NCI-H128 (cell line): ENCODE results near the gene NOC2L.

Source experiments
- DNase-seq: peaks from one replicate; lab custom pipeline; 2025; ENCODE audit not compliant: unreplicated experiment; lab: John Stamatoyannopoulos, UW

The NOC2L gene

DNA sequence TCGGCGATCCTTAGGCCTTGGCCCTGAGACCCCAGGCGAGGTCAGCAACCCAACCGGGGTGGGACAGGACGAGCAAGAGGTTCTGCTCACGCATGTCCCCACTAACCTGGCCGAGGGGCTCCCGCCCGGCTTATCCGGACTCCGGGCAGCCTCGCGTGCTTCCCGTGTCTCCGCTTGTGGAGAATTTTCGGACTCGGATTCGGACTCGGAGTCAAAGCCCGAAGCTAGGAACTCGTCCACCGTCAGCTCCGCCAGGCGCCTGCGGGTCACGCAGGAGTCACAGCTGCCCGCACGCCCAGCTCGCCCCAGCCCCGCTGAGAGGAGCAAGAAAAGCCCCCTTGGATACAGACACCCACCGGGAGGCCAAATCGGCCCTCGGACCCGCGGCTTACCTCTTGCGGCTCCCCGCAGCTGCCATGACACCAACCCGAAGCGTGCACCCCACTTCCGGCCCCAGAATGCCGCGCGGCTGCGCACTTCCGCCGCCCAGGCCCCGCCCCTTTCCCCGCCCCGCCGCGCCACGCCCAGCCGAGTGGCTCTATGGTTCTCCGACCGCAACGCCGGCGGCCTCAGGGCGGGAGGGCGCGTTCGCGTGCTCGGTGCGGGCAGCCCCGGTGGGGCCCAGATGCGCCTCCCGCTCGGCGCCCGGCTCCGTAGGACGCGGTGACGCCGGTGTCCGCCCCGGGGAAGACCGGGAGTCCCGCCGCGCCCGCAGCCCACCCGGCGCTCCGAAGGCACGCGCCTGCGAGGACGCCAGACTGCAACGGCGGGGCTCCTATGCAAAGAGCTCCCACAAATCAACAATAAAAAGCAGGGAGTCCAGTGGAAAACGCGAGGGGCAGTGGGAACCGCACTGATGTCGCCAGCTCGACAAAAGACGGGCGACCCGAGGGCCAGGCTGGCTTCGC, at the start of gene NOC2L:
NOC2L (minus strand) TSS at position 434 of the 908 bp plus-strand sequence; CDS start at position 418, 16 bp downstream.
- peak; percentile 74 for DNase-seq

- DNase-seq = no peak
These were observed 47.5 kb upstream of the NOC2L start for GRCh38 chr1:1006305-1007159.

- DNase-seq = no peak
These were observed 46.8 kb upstream of the NOC2L start for GRCh38 chr1:1005774-1006304.

GRCh38 chr1:1004780-1005697, 46.0 kb upstream of the NOC2L start:
- no peak for DNase-seq

- no peak for DNase-seq
These were observed 45.3 kb upstream of the NOC2L start for GRCh38 chr1:1004420-1004779.

DNA sequence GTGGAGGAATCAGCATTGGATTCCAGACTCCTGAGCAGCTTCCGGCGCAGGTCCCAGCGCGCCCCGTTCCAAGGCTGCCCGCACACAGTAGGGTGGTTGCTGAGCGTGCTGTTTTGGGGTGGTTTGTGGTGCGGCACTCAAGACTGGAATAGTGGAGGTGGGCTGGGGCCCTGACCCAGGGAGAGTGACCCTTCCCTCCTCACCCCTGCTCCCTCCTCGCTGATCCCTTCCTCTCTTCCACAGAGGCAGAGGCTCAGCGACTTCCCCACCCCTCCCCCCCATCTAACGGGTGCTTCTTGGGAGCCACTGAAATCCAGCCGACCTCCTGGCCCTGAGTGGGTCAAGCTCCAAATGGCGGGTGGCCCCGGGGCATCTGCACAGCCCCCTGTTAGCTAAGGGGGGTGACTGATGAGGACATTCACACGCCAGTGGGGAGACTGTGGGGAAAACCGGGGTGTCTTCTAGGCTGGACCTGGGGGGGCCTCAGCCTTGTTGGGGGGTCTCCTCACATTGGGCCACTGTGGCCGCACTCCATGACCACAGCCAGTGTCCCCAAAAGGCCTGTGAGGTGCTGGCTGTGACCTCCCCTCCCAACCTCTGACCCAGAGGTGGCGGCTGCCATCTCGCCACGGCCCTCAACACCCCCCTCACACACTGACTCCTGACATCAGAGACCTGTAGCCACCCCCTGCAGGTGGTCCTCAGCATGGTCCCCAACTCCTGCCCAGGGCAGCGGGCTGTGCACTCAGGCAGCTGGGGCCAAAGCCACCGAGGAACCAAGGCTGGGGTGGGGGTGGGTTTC, 44.8 kb upstream of the NOC2L start:
- DNase-seq = no peak

- no peak for DNase-seq
These were observed 42.2 kb upstream of the NOC2L start for GRCh38 chr1:1001057-1001783.

DNA sequence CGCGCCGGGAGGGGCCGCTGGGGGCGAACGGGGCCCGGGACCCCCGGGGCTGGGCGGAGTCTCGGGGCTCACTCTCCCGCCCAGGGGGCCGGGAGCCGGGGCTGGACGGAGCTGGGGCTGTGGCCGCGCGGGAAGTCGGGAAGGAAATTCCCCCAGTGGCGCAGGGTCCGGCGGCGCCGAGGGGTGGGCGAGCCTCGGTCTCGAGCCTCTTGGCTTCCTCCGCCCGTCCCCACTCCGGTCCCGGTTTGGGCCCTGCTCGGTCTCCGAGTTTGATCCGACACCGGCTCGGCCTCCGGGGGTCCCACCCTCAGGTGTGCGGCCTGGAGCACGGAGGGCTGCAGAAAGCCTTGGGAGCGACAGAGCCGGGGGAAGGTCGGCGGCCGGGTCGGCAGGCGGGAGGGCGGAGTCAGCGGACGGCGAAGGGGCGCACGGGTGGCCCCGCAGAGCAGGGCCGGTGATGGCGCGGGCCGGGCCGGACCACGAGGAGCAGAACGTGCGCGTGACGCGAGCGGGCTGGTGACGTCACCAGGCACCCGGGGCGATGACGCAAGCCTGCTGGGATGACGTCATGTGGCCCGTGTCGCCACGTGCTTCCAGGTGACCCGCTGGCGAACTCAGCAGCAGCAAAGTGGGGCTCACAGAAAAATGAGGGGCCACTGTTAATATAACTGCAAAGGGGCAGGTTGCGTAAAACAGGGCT, 41.5 kb upstream of the NOC2L start:
- no peak for DNase-seq

DNA sequence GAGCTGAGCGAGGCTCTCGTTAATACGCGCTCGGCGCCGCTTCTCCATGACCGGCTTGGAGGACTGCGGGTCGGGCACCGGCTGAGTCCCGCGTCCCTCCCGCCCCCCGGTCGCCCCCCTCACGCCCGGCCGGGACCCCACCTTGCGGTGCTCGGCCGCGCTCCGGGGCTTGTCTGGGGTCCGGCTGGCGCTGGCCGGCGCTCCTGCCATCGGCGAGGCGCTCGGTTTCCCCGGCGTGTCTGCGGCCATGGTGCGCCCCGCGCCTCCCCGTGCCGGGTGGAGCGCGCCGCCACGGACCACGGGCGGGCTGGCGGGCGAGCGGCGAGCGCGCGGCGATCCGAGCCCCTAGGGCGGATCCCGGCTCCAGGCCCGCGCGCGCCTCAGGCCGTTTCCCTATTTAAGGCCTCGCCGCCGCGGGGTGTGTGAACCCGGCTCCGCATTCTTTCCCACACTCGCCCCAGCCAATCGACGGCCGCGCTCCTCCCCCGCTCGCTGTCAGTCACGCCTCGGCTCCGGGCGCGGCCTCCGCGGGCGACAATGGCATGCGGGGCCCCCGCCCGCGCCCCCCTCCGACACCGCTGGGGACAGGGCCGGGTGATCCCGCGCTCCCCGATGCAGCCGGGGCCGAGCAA, 40.8 kb upstream of the NOC2L start, which contains the start of gene HES4:
HES4 (minus strand) TSS at position 373 of the 632 bp plus-strand sequence; CDS start at position 249, 124 bp downstream.
- peak; percentile 41 for DNase-seq

DNA sequence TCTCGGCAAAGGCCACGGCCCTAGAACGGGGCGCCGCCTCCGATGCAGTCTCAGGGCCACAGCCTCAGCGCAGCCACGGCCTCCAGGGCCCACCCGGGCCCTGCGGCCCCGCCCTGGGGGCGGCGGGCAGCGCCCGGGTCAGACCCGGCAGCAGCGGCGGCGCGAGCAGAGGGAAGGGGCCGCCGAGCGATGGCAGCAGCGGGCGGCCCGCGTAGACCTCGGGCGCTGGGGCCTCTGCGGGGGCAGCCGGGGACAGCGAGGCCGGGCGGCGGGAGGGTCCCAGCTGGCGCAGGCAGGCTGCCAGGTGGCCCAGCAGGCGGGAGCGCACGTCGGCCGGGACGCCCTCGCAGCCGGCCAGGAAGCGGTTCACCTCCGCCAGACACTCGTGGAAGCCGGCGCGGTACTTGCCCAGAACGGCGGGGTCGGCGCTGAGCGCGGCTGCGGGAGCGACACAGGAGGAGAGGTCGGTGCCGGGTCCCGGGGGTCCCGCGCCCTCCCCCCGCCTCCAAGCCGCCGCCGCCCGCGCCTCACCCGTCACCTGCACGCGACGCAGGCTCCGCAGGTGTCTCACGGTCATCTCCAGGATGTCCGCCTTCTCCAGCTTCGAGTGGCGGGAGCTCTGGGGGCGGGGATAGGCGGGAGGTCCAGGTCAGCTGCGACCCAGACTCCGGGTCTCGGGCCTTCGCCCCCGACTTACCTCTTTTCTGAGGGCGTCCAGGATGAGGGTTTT, 40.1 kb upstream of the NOC2L start:
- DNase-seq = no peak

GRCh38 chr1:998745-998994, 39.6 kb upstream of the NOC2L start:
- no peak for DNase-seq

DNA sequence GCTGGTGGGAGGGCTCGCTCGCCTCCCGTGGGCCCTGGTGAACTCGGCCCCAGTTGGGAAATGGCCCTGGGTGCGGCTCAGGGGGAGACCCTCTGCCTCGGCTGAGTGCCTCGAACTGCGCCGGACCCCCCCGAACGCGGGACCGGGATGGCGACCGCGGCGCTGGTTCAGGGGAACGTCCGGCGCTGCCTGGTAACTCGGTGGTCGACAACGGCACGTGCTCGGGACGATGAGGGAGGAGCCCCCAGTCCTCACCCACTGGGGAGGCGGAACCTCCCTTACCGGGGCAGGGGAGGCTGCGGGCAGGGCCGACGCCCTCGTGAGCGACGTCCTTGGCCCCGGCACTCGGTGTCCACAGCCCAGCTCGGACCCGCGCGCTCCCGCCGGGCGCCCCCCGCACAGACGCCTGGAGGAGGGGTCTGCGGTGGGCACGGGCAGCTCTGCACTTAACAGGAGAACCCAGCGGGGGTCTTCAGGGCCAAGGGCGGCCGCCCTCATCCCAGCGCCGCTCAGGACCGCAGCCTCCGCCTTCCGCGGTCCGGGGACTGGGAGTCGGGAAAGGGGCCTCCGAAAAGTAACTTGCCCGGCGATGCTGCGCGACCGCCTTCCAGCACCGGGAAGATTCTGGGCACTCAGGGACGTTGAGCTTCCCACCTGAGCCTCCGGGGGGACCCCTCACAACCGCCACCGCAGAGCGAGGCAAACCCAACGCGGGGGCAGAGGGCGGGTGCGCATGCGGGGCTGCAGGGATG, 39.1 kb upstream of the NOC2L start:
- DNase-seq = no peak

- no peak for DNase-seq
These were observed 38.6 kb upstream of the NOC2L start for GRCh38 chr1:997713-997992.

DNA sequence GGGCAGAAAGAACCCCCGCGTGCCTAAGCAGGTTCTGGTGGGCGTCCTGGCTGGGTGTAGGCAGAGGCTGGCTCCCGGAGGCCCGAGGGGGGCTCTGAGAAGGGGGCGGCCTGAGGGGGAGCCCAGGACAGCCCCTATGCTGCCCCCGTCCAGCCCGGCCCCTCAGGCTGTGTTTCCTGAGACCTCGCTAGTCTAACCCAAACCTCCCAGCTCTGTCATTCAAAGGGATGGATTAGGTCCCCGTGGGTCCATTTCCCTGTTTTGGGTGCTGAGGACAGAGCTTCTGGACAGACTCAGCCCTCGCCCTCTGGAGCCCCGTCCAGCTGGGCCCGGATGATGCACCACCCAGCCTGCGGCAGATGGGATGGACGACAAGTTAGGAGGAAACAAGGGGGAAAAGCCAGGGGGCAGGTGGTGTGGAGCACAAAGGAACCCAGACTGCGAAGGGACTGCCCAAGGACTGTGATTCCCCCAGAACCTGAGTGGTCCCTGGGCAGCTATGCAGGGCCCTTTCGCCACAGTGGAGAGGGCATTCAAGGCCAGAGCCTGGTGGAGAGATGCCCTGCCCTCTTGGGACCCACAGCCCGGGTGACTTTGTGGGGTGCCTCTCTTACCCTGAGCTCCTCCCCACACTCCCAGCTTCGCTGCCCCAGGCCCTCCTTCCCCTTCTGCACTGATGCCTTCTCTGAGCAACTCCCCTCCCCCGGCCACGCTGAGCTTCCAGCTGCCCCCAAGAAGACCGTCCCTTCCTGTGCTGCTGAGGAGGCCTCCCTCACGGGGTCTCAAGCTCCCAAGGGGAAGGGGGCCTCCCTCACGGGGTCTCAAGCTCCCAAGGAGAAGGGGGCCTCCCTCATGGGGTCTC, 38.0 kb upstream of the NOC2L start:
- DNase-seq = no peak

DNA sequence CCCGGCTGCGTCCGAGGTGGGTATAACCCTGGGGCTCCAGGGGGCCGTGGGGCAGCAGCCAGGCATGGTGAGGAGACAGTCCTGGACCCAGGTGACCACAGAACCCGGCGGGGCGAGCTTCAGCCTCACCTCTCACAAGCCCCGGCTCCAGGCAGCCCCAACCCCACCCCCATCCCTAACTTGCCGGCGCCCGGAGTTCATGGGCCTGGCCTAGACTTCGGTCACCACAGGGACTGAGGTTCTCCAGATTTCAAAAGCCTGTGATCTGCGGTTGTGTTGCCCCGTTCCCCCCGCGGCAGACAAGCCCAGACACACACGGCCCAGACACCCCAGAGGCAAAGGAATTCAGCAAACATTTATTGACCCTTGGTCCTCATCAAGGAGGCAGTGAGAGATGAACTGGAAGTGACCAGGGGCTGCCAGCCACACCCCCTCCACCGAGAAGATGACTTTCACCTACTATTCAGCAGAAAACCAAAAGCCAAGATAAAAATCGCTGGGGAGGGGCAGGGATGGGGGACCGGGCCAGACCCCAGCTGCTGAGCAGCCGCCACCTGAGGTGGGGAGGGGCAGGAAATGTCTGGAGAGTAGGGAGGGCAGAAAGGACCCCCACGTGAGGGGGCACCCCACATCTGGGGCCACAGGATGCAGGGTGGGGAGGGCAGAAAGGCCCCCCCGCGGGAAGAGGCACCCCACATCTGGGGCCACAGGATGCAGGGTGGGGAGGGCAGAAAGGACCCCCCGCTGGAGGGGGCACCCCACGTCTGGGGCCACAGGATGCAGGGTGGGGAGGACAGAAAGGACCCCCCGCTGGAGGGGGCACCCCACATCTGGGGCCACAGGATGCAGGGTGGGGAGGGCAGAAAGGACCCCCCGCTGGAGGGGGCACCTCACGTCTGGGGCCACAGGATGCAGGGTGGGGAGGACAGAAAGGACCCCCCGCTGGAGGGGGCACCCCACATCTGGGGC, 36.9 kb upstream of the NOC2L start:
- DNase-seq = no peak
